Adipocyte (in vitro differentiated cells): Measurements from ENCODE around the gene CAPN11.

Experiments used
- DNase-seq: peaks from one replicate; pipeline ENCODE4 v3.0.0-alpha.2; 2015; ENCODE audit warnings: low read depth
- H3K27me3 ChIP-seq: replicated peaks from 2 replicates; pipeline ENCODE4 v1.7.0; 2013; ENCODE audit warnings: mild to moderate bottlenecking, low read length, moderate library complexity; ENCODE audit not compliant: control insufficient read depth, insufficient read depth
- H3K36me3 ChIP-seq: 2 replicates; pipeline ENCODE4 v1.7.0; 2013; ENCODE audit warnings: low read length, mild to moderate bottlenecking, moderate library complexity; ENCODE audit not compliant: control insufficient read depth, insufficient read depth, severe bottlenecking
- H3K4me1 ChIP-seq: 2 replicates; pipeline ENCODE4 v1.7.0; 2013; ENCODE audit warnings: mild to moderate bottlenecking, low read length, moderate library complexity; ENCODE audit not compliant: control insufficient read depth, insufficient read depth
- H3K4me3 ChIP-seq: 2 replicates; pipeline ENCODE4 v1.7.0; 2013; ENCODE audit warnings: mild to moderate bottlenecking, low read length, moderate library complexity
- H3K9ac ChIP-seq: 2 replicates; pipeline ENCODE4 v1.7.0; 2013; ENCODE audit warnings: mild to moderate bottlenecking, low read length, moderate library complexity
- H3K9me3 ChIP-seq: 2 replicates; pipeline ENCODE4 v1.7.0; 2013; ENCODE audit warnings: mild to moderate bottlenecking, low read length, moderate library complexity; ENCODE audit not compliant: control insufficient read depth

The CAPN11 gene

GRCh38 chr6:44219815-44220784 lies 61.5 kb downstream of the CAPN11 start:
- H3K4me3 ChIP-seq, result peak overlapping the region; percentile 79
- no peak for DNase-seq

GRCh38 chr6:44220913-44221290 lies 62.3 kb downstream of the CAPN11 start:
- H3K4me1 ChIP-seq, result peaks cover 63% of the 10 kb centered on the region
- no peak overlapping the region for H3K4me3 ChIP-seq
- peak overlapping the region; percentile 36 for H3K9ac ChIP-seq
- H3K27me3 ChIP-seq, result no peaks in the 10 kb centered on the region
- no peaks in the 10 kb centered on the region for H3K9me3 ChIP-seq
- no peak for DNase-seq
- no peaks in the 10 kb centered on the region for H3K36me3 ChIP-seq

More at GRCh38 chr6:44219815-44220784, 61.5 kb downstream of the CAPN11 start:
- Histone ChIP-seq H3K27me3 (no peaks in the 10 kb centered on the region), H3K4me1 (peaks cover 57% of the 10 kb centered on the region), H3K9me3 (no peaks in the 10 kb centered on the region), H3K9ac (peak overlapping the region; percentile 74), H3K36me3 (no peaks in the 10 kb centered on the region)

- Histone ChIP-seq H3K36me3 (no peaks in the 10 kb centered on the region), H3K9ac (peak overlapping the region; percentile 60), H3K27me3 (no peaks in the 10 kb centered on the region), H3K4me3 (peak overlapping the region; percentile 68), H3K4me1 (peaks cover 69% of the 10 kb centered on the region), H3K9me3 (no peaks in the 10 kb centered on the region)
- DNase-seq, result peak; percentile 84
Measured at GRCh38 chr6:44221291-44221960, 62.8 kb downstream of the CAPN11 start.

GRCh38 chr6:44221961-44222335 lies 63.3 kb downstream of the CAPN11 start:
- H3K36me3 ChIP-seq, result no peaks in the 10 kb centered on the region
- H3K4me1 ChIP-seq, result peaks cover 69% of the 10 kb centered on the region
- no peaks in the 10 kb centered on the region for H3K27me3 ChIP-seq
- DNase-seq, result no peak
- peak overlapping the region; percentile 60 for H3K9ac ChIP-seq
- peak overlapping the region; percentile 80 for H3K4me3 ChIP-seq
- no peaks in the 10 kb centered on the region for H3K9me3 ChIP-seq

GRCh38 chr6:44222486-44223318 lies 64.1 kb downstream of the CAPN11 start:
- no peaks in the 10 kb centered on the region for H3K36me3 ChIP-seq
- peaks cover 69% of the 10 kb centered on the region for H3K4me1 ChIP-seq
- no peaks in the 10 kb centered on the region for H3K27me3 ChIP-seq
- no peak for DNase-seq
- peak overlapping the region; percentile 68 for H3K9ac ChIP-seq
- H3K9me3 ChIP-seq, result no peaks in the 10 kb centered on the region
- H3K4me3 ChIP-seq, result peak overlapping the region; percentile 80

- Histone ChIP-seq H3K36me3 (no peaks in the 10 kb centered on the region), H3K9me3 (no peaks in the 10 kb centered on the region), H3K27me3 (no peaks in the 10 kb centered on the region), H3K9ac (peak within 1 kb of the TSS; percentile 68), H3K4me1 (peaks cover 69% of the 10 kb centered on the region), H3K4me3 (peak within 1 kb of the TSS; percentile 80)
- peak; percentile 80 for DNase-seq
Measured at GRCh38 chr6:44223319-44224028, 64.9 kb downstream of the CAPN11 start, which contains the start of gene SLC29A1. TSS of gene SLC29A1 (plus strand) at chr6:44223595. CDS start at chr6:44227314, 3,719 bp downstream.

- Histone ChIP-seq H3K9ac (peak overlapping the region; percentile 63), H3K4me1 (peaks cover 70% of the 10 kb centered on the region), H3K36me3 (no peaks in the 10 kb centered on the region), H3K9me3 (no peaks in the 10 kb centered on the region), H3K4me3 (peak overlapping the region; percentile 77), H3K27me3 (no peaks in the 10 kb centered on the region)
- DNase-seq, result peak; percentile 26
Measured at GRCh38 chr6:44224029-44224964, 65.7 kb downstream of the CAPN11 start.

- peaks cover 4% of the 10 kb centered on the region for H3K36me3 ChIP-seq
- no peaks in the 10 kb centered on the region for H3K9me3 ChIP-seq
- H3K27me3 ChIP-seq, result no peaks in the 10 kb centered on the region
- no peak for DNase-seq
- no peak overlapping the region for H3K9ac ChIP-seq
- peaks cover 75% of the 10 kb centered on the region for H3K4me1 ChIP-seq
- H3K4me3 ChIP-seq, result no peak overlapping the region
Measured at GRCh38 chr6:44224965-44225305, 66.3 kb downstream of the CAPN11 start.

- H3K27me3 ChIP-seq, result no peaks in the 10 kb centered on the region
- H3K4me1 ChIP-seq, result peaks cover 78% of the 10 kb centered on the region
- H3K4me3 ChIP-seq, result no peak overlapping the region
Measured at GRCh38 chr6:44225579-44226325, 67.1 kb downstream of the CAPN11 start.

More at GRCh38 chr6:44225579-44226325, 67.1 kb downstream of the CAPN11 start:
- Histone ChIP-seq H3K36me3 (peaks cover 10% of the 10 kb centered on the region), H3K9ac (peak overlapping the region; percentile 48), H3K9me3 (no peaks in the 10 kb centered on the region)
- no peak for DNase-seq
